LNCAP (cell line): Measurements from ENCODE around the gene EPHB2.

ENCODE experiments used
- CTCF ChIP-seq: fragments of 450-650 bp; IDR thresholded peaks from 2 replicates; pipeline ENCODE4 v1.5.1; 2017; ENCODE audit warnings: mild to moderate bottlenecking

The EPHB2 gene

GRCh38 chr1:22673486-22674409 lies 36.9 kb upstream of the EPHB2 start:
- TF ChIP-seq CTCF: peak; percentile 64

GRCh38 chr1:22674410-22674749 lies 36.3 kb upstream of the EPHB2 start:
- no peak; the same call in 1 of the 2 replicates for TF ChIP-seq CTCF

GRCh38 chr1:22676916-22677583 lies 33.6 kb upstream of the EPHB2 start:
- TF ChIP-seq CTCF: no peak

GRCh38 chr1:22677931-22678896 lies 32.4 kb upstream of the EPHB2 start:
- no peak for TF ChIP-seq CTCF

- TF ChIP-seq CTCF: no peak
Measured at GRCh38 chr1:22680726-22681125, 29.9 kb upstream of the EPHB2 start.

DNA sequence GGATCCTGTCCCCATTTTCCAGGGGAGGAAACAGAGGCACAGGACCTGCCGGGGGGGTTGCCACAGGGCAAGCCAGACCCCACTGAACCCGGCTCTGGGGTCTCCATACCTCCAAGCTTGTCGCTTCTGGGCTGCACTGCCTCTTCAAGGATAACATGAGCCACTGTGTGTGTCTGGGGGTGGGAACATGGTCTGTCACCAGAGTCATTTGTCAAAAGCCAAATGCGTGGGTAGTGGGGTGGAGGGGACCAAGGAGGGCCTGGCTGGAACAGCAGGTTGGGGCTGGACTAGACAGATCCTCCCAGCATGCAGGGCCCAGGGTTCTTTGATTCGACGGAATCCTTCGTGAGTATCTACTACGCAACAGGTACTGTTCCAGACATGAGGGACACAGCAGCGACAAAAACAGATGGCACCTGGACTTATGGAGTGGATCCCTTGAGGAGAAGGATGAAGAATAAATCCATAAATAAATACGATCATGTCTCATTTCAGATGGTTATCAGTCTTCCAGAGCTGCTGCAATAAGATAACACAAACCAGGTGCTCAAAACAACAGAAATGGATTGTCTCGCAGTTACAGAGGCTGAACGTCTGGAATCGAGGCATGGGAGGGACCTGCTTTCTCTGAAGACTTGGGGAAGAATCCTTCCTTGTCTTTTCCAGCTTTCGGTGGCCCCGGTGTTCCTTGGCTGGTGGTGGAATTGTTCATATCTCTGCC lies 28.9 kb upstream of the EPHB2 start:
- TF ChIP-seq CTCF: no peak
